ENCODE data around the gene CAPNS2.

Gene CAPNS2

DNA sequence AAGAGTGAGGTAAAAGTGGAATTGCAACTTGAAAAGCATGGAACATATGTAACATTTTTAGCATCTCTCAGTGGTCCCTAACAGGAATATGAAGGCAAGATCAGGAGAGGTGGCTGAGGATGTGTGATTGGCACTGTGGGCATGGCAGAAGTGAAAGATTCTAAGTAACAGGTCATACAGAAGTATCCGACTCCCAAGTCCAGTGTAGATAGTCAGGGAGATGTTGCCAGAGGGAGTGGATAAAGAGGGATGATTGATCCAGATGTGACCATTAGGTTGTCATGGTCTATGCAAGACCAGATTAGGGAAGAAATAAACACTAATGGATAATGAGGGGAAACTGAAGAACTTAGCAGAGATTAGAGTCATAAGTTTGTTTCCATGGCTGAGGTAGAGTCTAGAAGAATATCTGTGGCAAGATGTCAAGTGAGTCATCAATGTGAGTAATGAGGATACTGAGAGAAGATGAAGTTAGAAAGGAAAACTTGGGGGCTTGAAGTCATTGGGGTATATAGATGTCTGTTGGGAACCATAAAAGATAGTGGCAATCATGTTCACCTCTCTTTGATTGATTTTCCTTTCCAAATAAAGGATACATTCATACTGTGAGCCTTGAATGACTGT lies 23.9 kb upstream of the CAPNS2 start:
- Histone ChIP-seq H3K27ac (ENCODE audit: low read depth, low read length) (no peak overlapping the region), H3K4me3 (ENCODE audit: low read depth, low read length) (no peak overlapping the region), H3K4me1 (ENCODE audit: control insufficient read depth, insufficient read depth, low read length) (no peaks in the 10 kb centered on the region), H3K9me3 (ENCODE audit: control insufficient read depth, insufficient read depth, low read depth, low read length) (no peaks in the 10 kb centered on the region), H3K36me3 (ENCODE audit: control insufficient read depth, insufficient read depth, low read length) (no peaks in the 10 kb centered on the region), H3K27me3 (ENCODE audit: control insufficient read depth, insufficient read depth, low read length) (no peaks in the 10 kb centered on the region), H3K9ac (ENCODE audit: low read length) (no peak overlapping the region)

- Histone ChIP-seq H3K4me1 (ENCODE audit: control insufficient read depth, insufficient read depth, low read length) (no peaks in the 10 kb centered on the region), H3K36me3 (ENCODE audit: control insufficient read depth, insufficient read depth, low read length) (no peaks in the 10 kb centered on the region), H3K27me3 (ENCODE audit: control insufficient read depth, insufficient read depth, low read length) (no peaks in the 10 kb centered on the region), H3K4me3 (ENCODE audit: low read depth, low read length) (no peak overlapping the region), H3K9me3 (ENCODE audit: control insufficient read depth, insufficient read depth, low read depth, low read length) (no peaks in the 10 kb centered on the region), H3K27ac (ENCODE audit: low read depth, low read length) (no peak overlapping the region), H3K9ac (ENCODE audit: low read length) (no peak overlapping the region)
Measured at GRCh38 chr16:55543472-55543871, 23.0 kb upstream of the CAPNS2 start.

DNA sequence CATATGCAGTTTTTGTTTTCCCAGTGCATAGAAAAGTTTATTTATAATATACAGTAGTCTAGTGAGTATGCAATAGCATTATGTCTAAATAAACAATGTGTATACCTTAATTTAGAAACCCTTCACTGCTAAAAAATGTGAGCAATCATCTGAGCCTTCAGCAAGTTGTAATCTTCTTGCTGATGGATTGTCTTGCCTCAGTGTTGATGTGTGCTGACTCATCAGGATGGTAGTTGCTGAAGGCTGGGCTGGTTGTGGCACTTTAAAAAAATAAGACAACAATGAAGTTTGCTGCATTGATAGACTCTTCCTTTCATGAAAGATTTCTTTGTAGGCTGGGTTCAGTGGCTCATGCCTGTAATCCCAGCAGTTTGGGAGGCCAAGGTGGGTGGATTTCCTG lies 13.9 kb upstream of the CAPNS2 start:
- Histone ChIP-seq H3K27me3 (ENCODE audit: control insufficient read depth, insufficient read depth, low read length) (no peaks in the 10 kb centered on the region), H3K36me3 (ENCODE audit: control insufficient read depth, insufficient read depth, low read length) (no peaks in the 10 kb centered on the region; the same call in 1 of the 2 replicates), H3K9me3 (ENCODE audit: control insufficient read depth, insufficient read depth, low read depth, low read length) (no peaks in the 10 kb centered on the region), H3K4me1 (ENCODE audit: control insufficient read depth, insufficient read depth, low read length) (no peaks in the 10 kb centered on the region), H3K9ac (ENCODE audit: low read length) (no peak overlapping the region), H3K27ac (ENCODE audit: low read depth, low read length) (no peak overlapping the region), H3K4me3 (ENCODE audit: low read depth, low read length) (no peak overlapping the region)

DNA sequence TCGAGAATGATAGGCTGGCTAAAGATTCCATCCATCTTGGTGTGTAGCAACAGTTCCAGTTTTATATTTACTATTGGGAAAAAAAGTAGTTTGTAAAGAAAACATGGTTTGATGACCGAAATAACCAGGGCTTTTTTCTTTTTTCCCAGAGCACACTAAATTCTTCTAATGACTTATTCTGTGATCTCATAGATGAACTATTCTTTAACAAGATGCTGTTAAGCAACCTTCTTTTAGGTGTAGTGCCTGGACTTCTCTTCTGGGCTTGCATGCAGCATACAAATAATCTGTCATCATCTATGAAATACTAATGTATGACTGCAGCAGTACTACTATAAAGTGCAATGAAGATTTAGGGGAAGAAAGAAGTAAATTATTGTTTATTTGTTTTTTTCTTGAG lies 11.0 kb upstream of the CAPNS2 start:
- Histone ChIP-seq H3K27ac (ENCODE audit: low read depth, low read length) (no peak overlapping the region), H3K36me3 (ENCODE audit: control insufficient read depth, insufficient read depth, low read length) (no peaks in the 10 kb centered on the region; the same call in 1 of the 2 replicates), H3K4me3 (ENCODE audit: low read depth, low read length) (no peak overlapping the region), H3K27me3 (ENCODE audit: control insufficient read depth, insufficient read depth, low read length) (no peaks in the 10 kb centered on the region), H3K9me3 (ENCODE audit: control insufficient read depth, insufficient read depth, low read depth, low read length) (no peaks in the 10 kb centered on the region), H3K4me1 (ENCODE audit: control insufficient read depth, insufficient read depth, low read length) (no peaks in the 10 kb centered on the region), H3K9ac (ENCODE audit: low read length) (no peak overlapping the region)

- H3K36me3 ChIP-seq (ENCODE audit: control insufficient read depth, insufficient read depth, low read length), result no peaks in the 10 kb centered on the region; the same call in 1 of the 2 replicates
- H3K4me3 ChIP-seq (ENCODE audit: low read depth, low read length), result no peak overlapping the region
- no peaks in the 10 kb centered on the region for H3K4me1 ChIP-seq (ENCODE audit: control insufficient read depth, insufficient read depth, low read length)
- H3K9ac ChIP-seq (ENCODE audit: low read length), result no peak overlapping the region
- no peaks in the 10 kb centered on the region for H3K9me3 ChIP-seq (ENCODE audit: control insufficient read depth, insufficient read depth, low read depth, low read length)
- H3K27me3 ChIP-seq (ENCODE audit: control insufficient read depth, insufficient read depth, low read length), result no peaks in the 10 kb centered on the region
- no peak overlapping the region for H3K27ac ChIP-seq (ENCODE audit: low read depth, low read length)
Measured at GRCh38 chr16:55557186-55557585, 9.3 kb upstream of the CAPNS2 start.

GRCh38 chr16:55559233-55559632 lies 7.3 kb upstream of the CAPNS2 start:
- H3K36me3 ChIP-seq (ENCODE audit: control insufficient read depth, insufficient read depth, low read length), result no peaks in the 10 kb centered on the region; the same call in 1 of the 2 replicates
- no peaks in the 10 kb centered on the region for H3K27me3 ChIP-seq (ENCODE audit: control insufficient read depth, insufficient read depth, low read length)
- H3K27ac ChIP-seq (ENCODE audit: low read depth, low read length), result no peak overlapping the region
- no peaks in the 10 kb centered on the region for H3K4me1 ChIP-seq (ENCODE audit: control insufficient read depth, insufficient read depth, low read length)
- H3K9me3 ChIP-seq (ENCODE audit: control insufficient read depth, insufficient read depth, low read depth, low read length), result no peaks in the 10 kb centered on the region
- no peak overlapping the region for H3K4me3 ChIP-seq (ENCODE audit: low read depth, low read length)
- H3K9ac ChIP-seq (ENCODE audit: low read length), result no peak overlapping the region

- H3K27ac ChIP-seq (ENCODE audit: low read depth, low read length), result no peak overlapping the region
- H3K27me3 ChIP-seq (ENCODE audit: control insufficient read depth, insufficient read depth, low read length), result no peaks in the 10 kb centered on the region
- no peak overlapping the region for H3K9ac ChIP-seq (ENCODE audit: low read length)
- H3K4me1 ChIP-seq (ENCODE audit: control insufficient read depth, insufficient read depth, low read length), result no peaks in the 10 kb centered on the region
- H3K36me3 ChIP-seq (ENCODE audit: control insufficient read depth, insufficient read depth, low read length), result no peaks in the 10 kb centered on the region; the same call in 1 of the 2 replicates
- no peak overlapping the region for H3K4me3 ChIP-seq (ENCODE audit: low read depth, low read length)
- no peaks in the 10 kb centered on the region for H3K9me3 ChIP-seq (ENCODE audit: control insufficient read depth, insufficient read depth, low read depth, low read length)
Measured at GRCh38 chr16:55559933-55560516, 6.5 kb upstream of the CAPNS2 start.

GRCh38 chr16:55561319-55561848 lies 5.1 kb upstream of the CAPNS2 start:
- Histone ChIP-seq H3K9ac (ENCODE audit: low read length) (no peak overlapping the region), H3K9me3 (ENCODE audit: control insufficient read depth, insufficient read depth, low read depth, low read length) (no peaks in the 10 kb centered on the region), H3K27me3 (ENCODE audit: control insufficient read depth, insufficient read depth, low read length) (no peaks in the 10 kb centered on the region), H3K4me3 (ENCODE audit: low read depth, low read length) (no peak overlapping the region), H3K27ac (ENCODE audit: low read depth, low read length) (no peak overlapping the region), H3K36me3 (ENCODE audit: control insufficient read depth, insufficient read depth, low read length) (no peaks in the 10 kb centered on the region), H3K4me1 (ENCODE audit: control insufficient read depth, insufficient read depth, low read length) (no peaks in the 10 kb centered on the region)

GRCh38 chr16:55562936-55563335 lies 3.5 kb upstream of the CAPNS2 start:
- Histone ChIP-seq H3K9ac (ENCODE audit: low read length) (no peak overlapping the region), H3K36me3 (ENCODE audit: control insufficient read depth, insufficient read depth, low read length) (no peaks in the 10 kb centered on the region), H3K4me3 (ENCODE audit: low read depth, low read length) (no peak overlapping the region), H3K4me1 (ENCODE audit: control insufficient read depth, insufficient read depth, low read length) (no peaks in the 10 kb centered on the region), H3K27me3 (ENCODE audit: control insufficient read depth, insufficient read depth, low read length) (no peaks in the 10 kb centered on the region), H3K27ac (ENCODE audit: low read depth, low read length) (no peak overlapping the region), H3K9me3 (ENCODE audit: control insufficient read depth, insufficient read depth, low read depth, low read length) (no peaks in the 10 kb centered on the region)

GRCh38 chr16:55563797-55564196 lies 2.7 kb upstream of the CAPNS2 start:
- no peak overlapping the region for H3K4me3 ChIP-seq (ENCODE audit: low read depth, low read length)
- H3K27me3 ChIP-seq (ENCODE audit: control insufficient read depth, insufficient read depth, low read length), result no peaks in the 10 kb centered on the region
- no peaks in the 10 kb centered on the region for H3K9me3 ChIP-seq (ENCODE audit: control insufficient read depth, insufficient read depth, low read depth, low read length)
- H3K9ac ChIP-seq (ENCODE audit: low read length), result no peak overlapping the region
- H3K4me1 ChIP-seq (ENCODE audit: control insufficient read depth, insufficient read depth, low read length), result no peaks in the 10 kb centered on the region
- no peak overlapping the region for H3K27ac ChIP-seq (ENCODE audit: low read depth, low read length)
- no peaks in the 10 kb centered on the region for H3K36me3 ChIP-seq (ENCODE audit: control insufficient read depth, insufficient read depth, low read length)

- Histone ChIP-seq H3K27ac (ENCODE audit: low read depth, low read length) (no peak overlapping the region), H3K9ac (ENCODE audit: low read length) (no peak overlapping the region), H3K36me3 (ENCODE audit: control insufficient read depth, insufficient read depth, low read length) (no peaks in the 10 kb centered on the region), H3K27me3 (ENCODE audit: control insufficient read depth, insufficient read depth, low read length) (no peaks in the 10 kb centered on the region), H3K4me1 (ENCODE audit: control insufficient read depth, insufficient read depth, low read length) (no peaks in the 10 kb centered on the region), H3K9me3 (ENCODE audit: control insufficient read depth, insufficient read depth, low read depth, low read length) (no peaks in the 10 kb centered on the region), H3K4me3 (ENCODE audit: low read depth, low read length) (no peak overlapping the region)
Measured at GRCh38 chr16:55565086-55565485, 1.4 kb upstream of the CAPNS2 start.

All from HUES6 (cell line).